Measurements from ENCODE around the gene BCAS3.

Gene BCAS3

DNA sequence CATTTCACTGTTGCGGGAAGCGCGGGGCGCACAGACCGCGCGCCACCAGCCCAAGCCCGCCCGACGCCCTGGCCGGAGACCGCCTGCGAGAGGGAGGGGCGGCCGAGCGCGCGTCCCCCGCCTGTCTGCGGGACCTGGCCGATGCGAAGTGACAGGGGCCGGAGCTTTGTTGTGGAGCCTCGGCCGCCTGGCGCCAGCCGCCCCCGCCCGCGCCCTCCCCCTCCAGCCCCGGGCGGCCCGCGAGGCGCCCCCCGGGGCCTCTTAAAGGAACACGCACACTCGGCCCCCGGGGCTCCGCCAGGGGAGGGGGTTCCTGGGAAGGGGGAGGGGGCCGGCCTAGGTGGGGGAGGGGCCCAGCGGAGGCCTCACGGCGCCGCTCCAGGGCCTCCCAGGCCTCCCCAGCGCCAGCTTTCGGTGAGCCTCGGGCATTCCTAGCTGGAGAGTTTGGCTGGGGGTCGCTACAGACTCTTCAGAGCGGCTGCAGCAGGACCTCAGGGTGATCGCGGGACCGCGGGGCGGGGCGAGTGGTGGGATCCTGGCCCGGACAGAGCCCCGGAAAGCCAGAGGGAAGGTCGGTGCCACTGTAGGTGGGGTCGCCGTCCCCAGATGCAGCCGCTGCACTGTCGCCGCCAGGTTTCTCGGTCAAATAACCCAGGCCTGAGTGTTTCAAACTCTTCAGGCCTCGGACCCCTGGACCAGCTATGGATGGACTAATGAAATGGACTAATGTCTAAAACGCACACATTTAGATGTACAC lies 719.6 kb downstream of the BCAS3 start:
- no peak for DNase-seq (ENCODE audit: low read depth, low spot score)

DNA sequence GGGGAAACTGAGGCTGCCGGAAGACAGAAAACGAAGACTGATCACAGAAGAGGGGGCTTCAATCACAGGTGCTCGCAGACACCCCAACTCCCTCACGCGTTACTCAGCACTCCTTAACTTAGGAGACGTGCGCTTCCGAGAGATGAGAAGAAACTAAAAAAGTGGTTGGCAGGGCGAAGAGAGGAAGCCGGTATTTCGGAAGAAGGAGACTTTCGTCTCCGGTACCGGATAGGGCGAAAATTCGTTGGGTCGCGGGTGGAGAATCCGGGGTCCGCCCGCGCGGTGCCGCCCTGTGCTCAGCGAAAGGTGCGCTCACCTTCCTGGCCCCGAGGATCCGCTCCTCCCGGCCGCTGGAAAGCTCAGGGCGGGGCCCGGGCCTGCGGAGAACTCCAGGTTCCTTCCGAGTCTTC lies 721.1 kb downstream of the BCAS3 start:
- no peak for DNase-seq (ENCODE audit: low read depth, low spot score)

DNA sequence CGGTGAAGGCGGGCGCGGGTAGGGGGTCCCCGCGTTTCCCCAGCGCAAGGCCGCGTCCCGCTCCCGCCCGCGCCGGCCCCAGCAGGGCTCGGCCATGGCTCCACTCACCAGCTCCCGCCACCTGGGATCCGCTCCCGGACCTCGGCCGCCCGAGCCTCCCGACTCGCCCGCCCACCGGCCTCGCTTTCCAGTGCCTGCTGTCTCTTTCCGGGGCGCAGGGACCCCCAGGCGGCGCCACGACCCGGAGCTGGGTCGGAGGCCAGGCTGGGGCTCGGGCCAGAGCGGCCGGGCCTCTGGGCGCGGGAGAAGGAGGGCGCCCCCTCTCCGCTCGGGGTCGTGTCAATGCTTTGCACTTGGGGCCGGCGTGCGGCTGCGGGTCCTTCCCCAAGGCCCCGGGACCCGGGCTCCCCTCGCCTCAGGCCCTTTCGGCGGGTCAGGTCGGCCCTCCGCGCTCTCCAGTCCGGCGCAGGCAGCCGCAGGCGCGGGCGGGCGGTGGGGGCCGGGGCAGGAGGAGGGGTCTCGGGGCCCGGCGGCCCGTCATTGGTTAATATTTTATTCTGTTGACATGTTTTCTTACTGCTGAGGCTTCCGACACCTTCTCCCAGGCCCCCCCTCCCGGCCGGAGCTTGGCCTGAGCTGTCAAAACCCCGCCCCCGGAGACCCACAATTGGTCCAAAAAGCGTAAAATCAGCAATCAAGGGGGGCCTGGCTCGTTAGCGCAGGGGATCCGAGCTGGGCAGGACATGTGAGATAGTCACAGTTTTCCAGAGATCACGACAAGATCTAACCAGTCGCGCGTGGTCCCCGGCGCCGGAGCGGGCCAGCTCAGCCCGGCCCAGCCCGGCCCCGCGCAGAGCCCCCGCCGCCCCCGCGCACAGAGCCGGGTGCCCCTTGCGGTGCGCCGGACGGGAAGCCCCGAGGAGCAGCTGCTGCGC lies 721.7 kb downstream of the BCAS3 start, which contains the start of gene TBX2:
TSS of gene TBX2 (plus strand) at position 713 of the 935 bp plus-strand sequence. CDS start 334 bp downstream, outside the sequence.
- DNase-seq (ENCODE audit: low read depth, low spot score) = no peak

DNA sequence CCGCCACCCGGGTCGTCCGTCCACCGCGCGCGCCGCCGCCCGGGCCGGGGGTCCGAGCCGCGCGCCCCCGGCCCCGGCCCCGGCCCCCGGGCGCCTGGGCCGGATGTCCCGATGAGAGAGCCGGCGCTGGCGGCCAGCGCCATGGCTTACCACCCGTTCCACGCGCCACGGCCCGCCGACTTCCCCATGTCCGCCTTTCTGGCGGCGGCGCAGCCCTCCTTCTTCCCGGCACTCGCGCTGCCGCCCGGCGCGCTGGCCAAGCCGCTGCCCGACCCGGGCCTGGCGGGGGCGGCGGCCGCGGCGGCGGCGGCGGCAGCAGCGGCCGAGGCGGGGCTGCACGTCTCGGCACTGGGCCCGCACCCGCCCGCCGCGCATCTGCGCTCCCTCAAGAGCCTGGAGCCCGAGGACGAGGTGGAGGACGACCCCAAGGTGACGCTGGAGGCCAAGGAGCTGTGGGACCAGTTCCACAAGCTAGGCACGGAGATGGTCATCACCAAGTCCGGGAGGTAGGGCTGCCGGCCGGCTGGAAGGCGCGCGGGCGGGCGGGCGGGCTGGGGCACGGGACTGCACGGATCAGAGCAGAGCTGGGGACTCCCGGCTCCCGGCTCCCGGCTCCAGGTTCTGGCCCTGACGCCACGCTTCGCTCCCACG lies 722.5 kb downstream of the BCAS3 start:
- no peak for DNase-seq (ENCODE audit: low read depth, low spot score)

DNA sequence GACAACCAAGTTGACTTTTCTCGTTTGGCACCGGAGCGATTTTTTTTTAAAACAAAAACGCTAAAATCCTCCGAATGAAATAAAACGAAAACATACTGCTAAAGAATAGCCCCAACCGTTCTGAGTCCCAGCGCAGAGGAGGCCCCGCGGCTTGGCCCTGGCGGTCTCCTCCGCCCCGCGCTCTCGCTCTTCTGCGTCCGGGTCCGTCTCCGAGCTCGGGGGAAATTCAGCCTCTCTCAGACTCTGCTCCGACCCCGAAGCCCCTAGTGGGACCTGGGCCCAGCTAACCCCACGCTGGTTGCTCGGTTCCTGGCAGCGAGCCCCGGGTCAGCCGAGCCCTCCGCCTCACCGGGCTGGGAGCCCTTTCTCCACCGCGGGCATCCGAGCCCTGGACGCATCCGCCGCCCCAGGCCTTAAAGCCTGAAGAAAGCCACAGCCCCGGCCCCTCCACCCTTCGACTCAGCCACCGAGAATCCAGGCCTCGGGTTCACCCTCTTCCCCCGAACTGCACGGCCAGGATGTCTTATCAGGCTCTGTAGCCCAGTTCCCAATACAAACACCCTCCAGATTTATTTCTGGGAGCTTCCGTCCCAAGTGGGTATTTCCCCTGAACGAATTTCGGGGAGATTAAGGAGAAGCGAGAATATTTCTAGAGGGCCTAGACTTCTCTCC lies 723.2 kb downstream of the BCAS3 start:
- DNase-seq (ENCODE audit: low read depth, low spot score) = no peak

DNA sequence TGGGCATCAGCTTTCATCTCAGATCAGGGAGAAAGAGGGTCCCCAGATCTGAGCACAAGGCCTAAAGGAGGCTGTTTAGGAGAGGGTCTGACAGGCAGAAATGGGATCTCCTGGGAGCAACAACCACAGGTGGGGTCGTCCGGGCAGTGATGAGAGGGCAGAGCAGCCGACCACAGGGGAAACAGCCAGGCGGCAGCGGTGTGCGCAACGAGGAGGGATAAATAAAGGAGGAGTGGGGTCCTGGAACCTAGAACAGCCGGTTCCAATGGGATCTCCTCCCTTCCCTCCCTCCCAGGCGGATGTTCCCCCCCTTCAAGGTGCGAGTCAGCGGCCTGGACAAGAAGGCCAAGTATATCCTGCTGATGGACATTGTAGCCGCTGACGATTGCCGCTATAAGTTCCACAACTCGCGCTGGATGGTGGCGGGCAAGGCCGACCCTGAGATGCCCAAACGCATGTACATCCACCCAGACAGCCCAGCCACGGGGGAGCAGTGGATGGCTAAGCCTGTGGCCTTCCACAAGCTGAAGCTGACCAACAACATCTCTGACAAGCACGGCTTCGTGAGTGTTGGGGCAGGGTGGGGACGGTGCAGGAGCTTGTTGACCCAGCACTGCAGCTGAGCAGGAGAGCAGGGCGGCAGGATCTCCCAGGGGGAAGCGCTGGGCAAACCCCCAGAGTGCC lies 723.9 kb downstream of the BCAS3 start:
- DNase-seq (ENCODE audit: low read depth, low spot score) = no peak

DNA sequence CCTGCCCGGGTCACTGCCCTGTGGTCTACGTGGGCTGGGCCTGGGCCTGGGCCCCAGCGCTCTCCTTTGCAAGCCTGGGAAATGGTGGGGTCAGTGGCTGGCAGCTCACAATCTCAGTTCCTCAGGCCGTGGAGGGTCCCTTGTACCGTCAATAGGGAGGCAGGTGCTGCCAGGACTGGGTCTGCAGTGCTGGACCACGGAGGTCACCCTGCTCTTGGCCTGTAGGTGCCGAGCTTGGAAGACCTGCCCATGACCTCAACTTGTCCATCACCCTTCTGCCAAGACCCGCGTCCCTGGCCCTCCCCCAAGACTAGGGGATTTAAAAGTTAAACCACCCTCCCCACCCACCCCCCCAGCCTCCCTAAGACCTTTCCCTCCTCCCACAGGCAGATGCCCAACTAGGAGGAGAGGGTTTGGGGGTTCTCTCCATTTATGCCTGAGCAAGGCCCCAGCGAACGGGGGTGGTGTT lies 724.5 kb downstream of the BCAS3 start:
- DNase-seq (ENCODE audit: low read depth, low spot score) = no peak

DNA sequence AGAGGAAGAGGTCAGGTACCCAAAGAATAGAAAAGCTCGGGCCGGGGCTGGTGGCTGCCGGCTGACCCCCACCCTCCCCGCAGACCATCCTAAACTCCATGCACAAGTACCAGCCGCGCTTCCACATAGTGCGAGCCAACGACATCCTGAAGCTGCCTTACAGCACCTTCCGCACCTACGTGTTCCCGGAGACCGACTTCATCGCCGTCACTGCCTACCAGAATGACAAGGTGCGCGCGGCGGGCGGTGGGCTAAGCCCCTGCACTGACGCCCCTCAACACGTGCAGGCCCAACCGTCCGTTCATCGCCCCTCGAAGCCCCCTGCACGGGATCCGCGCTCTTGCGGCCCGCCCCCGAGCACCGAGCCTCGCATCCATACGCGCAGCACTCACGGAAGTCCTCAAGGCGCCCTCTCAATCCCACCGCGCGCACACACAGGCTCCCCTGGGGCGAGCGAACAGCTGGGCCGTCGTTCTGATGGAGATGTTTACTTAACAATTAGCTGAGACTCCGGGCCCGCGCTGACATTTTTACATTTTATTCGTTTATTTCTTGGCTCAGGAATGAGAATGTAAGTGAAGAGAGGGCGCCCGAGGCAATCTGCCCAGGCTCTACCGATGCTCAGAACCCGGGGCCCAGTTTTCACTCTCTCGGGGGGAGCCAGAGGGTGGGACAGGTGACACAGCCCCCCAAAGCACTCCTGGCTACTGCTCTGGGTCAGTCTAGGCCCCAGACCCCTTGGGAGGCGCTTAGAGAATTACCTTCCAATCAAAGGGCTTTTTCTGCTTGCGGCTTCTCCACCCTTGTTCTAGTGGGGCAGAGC lies 725.5 kb downstream of the BCAS3 start:
- DNase-seq (ENCODE audit: low read depth, low spot score) = no peak

DNA sequence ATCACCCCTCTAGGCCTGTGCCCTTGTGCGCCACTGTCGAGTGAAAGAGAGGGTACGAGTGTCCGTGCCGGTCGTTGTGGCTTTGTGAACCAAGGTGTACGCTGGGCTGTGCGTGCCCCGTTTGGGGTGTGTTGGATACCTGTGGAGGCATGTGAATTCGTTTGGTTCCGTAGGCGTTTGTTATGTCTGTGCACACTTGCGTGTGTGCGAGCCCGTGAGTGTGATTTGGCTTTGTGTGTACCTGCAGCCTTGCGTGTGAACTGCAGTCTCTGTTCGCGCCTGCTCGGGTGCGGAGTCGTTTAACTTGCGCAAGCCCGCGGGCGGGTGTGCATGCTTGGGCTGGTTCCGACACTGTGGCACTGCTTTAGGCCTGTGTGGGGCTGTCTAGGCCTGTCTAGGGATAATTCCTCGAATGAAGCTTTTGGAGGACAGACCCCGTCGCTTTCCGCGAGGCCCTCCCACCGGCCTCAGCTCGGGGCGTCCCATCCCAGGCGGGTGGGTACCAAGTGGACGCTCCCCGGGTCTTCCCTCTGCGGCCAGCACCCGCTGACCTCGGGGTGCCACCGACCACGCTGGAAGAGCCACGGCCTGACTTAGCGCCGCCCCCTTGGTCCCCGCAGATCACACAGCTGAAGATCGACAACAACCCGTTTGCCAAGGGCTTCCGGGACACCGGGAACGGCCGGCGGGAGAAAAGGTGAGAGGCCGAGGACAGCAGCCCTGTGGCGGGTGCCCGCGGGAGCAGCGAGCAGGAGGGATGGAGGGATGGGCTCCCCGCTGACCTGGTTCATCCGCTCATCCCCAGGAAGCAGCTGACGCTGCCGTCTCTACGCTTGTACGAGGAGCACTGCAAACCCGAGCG lies 726.4 kb downstream of the BCAS3 start:
- no peak for DNase-seq (ENCODE audit: low read depth, low spot score)

DNA sequence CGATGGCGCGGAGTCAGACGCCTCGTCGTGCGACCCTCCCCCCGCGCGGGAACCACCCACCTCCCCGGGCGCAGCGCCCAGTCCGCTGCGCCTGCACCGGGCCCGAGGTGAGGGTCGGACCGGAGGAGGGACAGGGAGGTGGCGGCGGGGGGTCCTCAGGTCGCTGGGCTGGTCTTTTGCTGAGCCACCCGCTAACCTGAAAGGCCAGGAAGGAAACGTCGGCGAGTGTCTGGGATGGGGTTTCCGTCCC lies 726.9 kb downstream of the BCAS3 start:
- DNase-seq (ENCODE audit: low read depth, low spot score) = no peak

DNA sequence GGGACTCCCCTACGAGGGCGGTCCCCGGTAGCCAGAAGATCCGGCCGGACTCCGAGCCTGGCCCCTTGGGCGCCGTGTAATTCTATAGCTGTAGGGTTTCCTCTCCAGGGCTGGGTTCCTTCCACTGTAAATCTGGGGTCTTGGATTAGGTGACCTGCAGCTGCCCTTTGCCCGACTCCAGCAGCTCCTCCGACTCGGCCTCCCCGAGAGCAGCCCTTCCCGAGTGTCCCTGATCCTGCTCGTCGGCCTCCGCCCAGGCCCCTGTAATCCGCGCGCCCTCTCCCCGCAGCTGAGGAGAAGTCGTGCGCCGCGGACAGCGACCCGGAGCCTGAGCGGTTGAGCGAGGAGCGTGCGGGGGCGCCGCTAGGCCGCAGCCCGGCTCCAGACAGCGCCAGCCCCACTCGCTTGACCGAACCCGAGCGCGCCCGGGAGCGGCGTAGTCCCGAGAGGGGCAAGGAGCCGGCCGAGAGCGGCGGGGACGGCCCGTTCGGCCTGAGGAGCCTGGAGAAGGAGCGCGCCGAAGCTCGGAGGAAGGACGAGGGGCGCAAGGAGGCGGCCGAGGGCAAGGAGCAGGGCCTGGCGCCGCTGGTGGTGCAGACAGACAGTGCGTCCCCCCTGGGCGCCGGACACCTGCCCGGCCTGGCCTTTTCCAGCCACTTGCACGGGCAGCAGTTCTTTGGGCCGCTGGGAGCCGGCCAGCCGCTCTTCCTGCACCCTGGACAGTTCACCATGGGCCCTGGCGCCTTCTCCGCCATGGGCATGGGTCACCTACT lies 727.4 kb downstream of the BCAS3 start:
- DNase-seq (ENCODE audit: low read depth, low spot score) = no peak

DNA sequence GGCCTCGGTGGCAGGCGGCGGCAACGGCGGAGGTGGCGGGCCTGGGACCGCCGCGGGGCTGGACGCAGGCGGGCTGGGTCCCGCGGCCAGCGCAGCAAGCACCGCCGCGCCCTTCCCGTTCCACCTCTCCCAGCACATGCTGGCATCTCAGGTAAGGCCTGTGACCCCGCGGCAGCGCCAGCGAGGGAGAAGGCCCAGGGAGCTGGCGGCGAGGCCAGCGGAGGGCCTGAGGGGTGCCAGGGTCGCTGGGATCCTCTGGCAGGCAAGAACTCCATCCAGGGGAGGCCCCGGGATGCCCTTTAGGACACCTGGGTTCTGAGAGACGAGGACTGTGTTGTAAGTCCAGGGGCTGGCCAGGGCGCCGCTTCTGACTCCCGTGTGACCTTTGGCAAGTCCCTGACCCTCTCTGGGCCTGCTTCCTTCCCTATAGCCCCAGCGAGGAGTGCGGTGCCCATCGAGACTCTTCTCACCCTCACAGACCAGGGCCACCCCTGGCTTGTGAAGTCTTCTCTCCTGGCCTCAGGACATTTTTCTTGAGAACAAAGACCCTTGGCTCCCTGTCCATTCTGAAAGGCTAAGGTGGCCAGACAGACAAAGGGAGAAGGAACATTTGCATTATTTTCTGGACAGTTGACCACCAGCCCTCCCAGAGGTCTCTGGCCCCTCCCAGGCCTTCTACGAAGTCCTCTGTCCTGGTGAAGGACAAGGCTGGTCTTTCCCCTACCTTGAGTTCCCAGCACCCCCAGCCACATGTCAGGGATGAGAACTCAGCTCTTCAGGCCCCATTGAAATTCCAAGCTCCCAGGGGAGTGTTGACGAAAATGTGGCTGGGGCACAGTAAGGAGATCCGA lies 728.3 kb downstream of the BCAS3 start:
- DNase-seq (ENCODE audit: low read depth, low spot score) = no peak

DNA sequence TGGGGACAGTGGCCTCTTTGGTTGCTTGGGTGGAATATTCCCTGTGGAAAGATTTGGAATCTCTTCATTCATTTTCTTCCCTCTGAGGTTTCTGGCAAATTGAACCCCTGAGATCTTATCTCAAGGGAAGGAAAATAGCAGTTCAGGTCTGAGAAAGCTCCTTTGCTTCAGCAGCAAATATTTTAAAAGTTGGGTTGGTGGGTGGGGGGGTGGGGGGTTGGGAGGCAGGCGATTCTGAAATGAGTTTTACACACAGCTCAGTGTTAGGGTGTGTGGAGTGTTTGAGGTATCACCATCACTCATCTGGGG lies 728.8 kb downstream of the BCAS3 start:
- DNase-seq (ENCODE audit: low read depth, low spot score) = no peak

DNA sequence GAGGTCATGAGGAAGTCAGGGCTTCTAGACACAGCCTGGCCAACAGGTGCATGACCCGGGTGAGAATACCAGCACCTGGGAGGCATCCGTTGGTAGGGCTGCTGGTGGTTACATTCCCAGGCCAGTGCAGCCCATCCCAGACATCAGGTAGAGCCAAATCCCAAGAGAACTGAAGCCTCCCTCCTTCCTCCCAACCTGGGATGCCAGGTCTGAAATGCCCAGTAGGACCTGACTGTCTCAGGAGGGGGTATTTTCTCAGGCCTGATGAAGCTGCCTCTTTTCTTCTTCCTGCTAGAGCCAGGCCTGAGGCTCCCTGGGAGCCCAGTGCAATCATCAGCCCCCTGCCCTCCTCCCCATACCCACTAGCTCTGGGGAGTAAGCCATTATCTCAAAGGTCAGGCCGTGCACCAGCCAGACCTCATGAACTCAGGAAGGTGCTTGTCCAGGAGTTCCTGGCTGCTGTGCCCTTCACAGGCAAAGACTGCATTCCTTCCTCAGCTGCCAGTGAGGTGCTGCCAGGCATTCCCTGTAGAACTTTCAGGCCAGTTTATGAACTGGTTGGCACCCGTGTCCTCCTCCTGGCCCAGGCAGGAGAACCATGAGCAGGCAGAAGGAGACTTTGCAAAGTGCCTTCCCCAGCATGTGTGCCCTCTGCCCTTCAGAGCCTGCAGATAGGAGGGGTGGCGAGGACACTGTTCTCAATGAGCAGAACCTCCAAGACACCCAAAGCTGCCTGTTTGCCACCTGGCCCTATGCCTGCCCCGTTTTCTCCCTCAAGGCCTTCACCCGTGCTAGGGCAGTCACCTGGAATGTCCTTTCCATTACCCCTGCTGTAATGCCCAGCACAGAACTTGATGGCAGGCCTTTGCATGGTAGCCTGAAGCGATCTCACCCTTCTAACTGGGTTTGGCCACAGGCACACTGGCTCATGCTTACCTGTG lies 729.6 kb downstream of the BCAS3 start:
- no peak for DNase-seq (ENCODE audit: low read depth, low spot score)

DNA sequence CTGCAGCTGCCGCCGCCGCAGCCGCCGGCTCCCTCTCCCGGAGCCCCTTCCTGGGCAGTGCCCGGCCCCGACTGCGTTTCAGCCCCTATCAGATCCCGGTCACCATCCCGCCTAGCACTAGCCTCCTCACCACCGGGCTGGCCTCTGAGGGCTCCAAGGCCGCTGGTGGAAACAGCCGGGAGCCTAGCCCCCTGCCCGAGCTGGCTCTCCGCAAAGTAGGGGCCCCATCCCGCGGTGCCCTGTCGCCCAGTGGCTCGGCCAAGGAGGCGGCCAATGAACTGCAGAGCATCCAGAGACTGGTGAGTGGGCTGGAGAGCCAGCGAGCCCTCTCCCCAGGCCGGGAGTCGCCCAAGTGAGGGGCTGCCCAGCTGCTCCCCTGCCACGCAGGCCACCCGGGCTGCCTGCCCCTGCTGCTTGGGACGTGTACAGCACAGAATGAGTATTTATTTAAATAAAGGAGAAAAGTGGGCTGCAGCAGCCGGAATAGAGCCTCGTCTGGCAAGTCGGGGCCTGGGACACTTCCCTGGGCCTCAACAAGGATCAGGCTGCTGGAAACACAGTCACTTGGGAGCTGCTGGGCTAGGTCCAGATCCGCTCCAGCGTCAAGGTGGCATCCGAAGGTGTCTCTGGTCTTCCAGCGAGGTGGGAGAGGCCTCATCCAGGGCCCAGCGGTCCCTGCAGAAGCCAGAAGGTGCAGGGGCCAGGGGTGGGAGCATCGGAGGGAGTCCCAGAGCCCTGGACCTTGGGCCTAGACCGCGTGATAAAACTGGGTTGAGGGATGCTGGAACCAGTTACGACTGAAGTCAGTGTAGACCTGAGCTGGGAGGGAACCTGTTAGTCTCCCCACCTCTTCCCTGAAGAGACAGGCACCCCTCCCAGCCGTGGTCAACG lies 730.7 kb downstream of the BCAS3 start:
- no peak for DNase-seq (ENCODE audit: low read depth, low spot score)

Data from activated naive CD8-positive, alpha-beta T cell treated with anti-CD3 and anti-CD28 coated beads, Interleukin-2, amount 50 U/mL, for 16 hours (primary cell).